ENCODE results near the gene LSMEM2.

DNA sequence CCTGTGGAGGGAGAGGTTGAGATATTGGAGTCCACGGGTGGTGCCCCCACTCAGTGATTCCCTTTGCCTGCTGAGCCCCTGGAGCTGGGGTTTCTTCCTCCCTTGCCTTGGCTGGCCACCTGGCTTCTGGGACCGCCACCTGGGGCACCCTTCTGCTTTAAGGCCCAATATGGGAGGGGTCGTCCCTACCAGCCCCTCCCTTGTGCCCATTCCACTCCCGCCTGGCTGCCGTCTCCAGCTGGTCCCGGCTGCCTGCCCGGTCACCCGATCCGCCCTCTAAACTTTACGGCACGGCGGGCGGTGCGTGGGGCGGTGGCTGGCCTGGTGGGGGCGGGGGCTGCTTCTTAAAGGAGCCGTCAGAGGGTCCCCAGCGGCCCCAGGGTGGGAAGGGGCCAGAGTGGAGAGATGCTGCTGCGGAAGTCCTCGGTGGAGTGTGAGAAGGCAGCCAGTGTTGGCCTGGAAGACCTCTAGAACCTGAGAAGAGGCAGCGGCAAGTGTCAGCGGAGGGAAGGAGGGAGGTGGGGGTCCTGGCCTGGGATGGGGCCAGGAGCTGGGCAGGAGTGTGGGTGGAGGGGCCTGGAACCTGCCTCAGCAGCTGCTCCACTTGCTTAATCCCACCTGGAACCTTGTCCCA, 11.5 kb upstream of the LSMEM2 start:
- no peak for TF ChIP-seq CTCF (IDR thresholded peaks at IDR 0.05)
- TF ChIP-seq POLR2A (IDR thresholded peaks at IDR 0.05), result peak in 2 of 4 donors; percentile 35 to 81
